NCI-H2029 (cell line): Measurements from ENCODE around the gene HBA2.
"Not testable (repeated sequence)": the region's sequence is repeated elsewhere in the genome, so short reads cannot be mapped to it uniquely, and the experiment has no call there.

Experiments
- DNase-seq: peaks from one replicate; lab custom pipeline; 2025; lab: John Stamatoyannopoulos, UW

HBA2 gene

GRCh38 chr16:172374-172941, at the start of gene HBA2:
HBA2 (plus strand) TSS chr16:172876; CDS start chr16:172913, 37 bp downstream.
- DNase-seq = not testable (repeated sequence)

- DNase-seq = not testable (repeated sequence)
These were observed 48.9 kb upstream of the HBA2 start for GRCh38 chr16:123558-124350.

- no peak for DNase-seq
These were observed 47.7 kb upstream of the HBA2 start for GRCh38 chr16:125011-125410.

GRCh38 chr16:129075-129474, 43.6 kb upstream of the HBA2 start:
- no peak for DNase-seq

GRCh38 chr16:130533-131173, 42.0 kb upstream of the HBA2 start:
- DNase-seq = no peak

GRCh38 chr16:132120-132519, 40.6 kb upstream of the HBA2 start:
- no peak for DNase-seq

- DNase-seq = no peak
These were observed 39.0 kb upstream of the HBA2 start for GRCh38 chr16:133716-134115.

- no peak for DNase-seq
These were observed 34.6 kb upstream of the HBA2 start for GRCh38 chr16:138049-138417.

GRCh38 chr16:140175-140857, 32.4 kb upstream of the HBA2 start:
- no peak for DNase-seq

GRCh38 chr16:142405-142967, 30.2 kb upstream of the HBA2 start:
- no peak for DNase-seq

- no peak for DNase-seq
These were observed 29.6 kb upstream of the HBA2 start for GRCh38 chr16:143047-143446.

GRCh38 chr16:143456-143855, 29.2 kb upstream of the HBA2 start:
- no peak for DNase-seq

- DNase-seq = no peak
These were observed 27.9 kb upstream of the HBA2 start for GRCh38 chr16:144797-145252.

GRCh38 chr16:146646-147045, 26.0 kb upstream of the HBA2 start:
- no peak for DNase-seq

- DNase-seq = no peak
These were observed 23.5 kb upstream of the HBA2 start for GRCh38 chr16:149024-149660.

- DNase-seq = no peak
These were observed 20.2 kb upstream of the HBA2 start, which contains the start of gene HBZ for GRCh38 chr16:152141-153128. HBZ (plus strand) TSS chr16:152644; CDS start chr16:152910, 266 bp downstream.

- DNase-seq = not testable (repeated sequence)
These were observed 19.6 kb upstream of the HBA2 start for GRCh38 chr16:153129-153521.

GRCh38 chr16:153550-154216, 19.0 kb upstream of the HBA2 start:
- DNase-seq = not testable (repeated sequence)

- DNase-seq = no peak
These were observed 18.3 kb upstream of the HBA2 start for GRCh38 chr16:154217-155030.
